Stomach (tissue), 9 donors: ENCODE measurements around the gene MYOC. TPM values are rescaled to one million over a fixed set of nuclear protein-coding genes. Genes with fewer than 3 reads are reported as not detected.
"Not testable (repeated sequence)": the region's sequence is repeated elsewhere in the genome, so short reads cannot be mapped to it uniquely, and the experiment has no call there.

Experiments
- DNase-seq, 2 donors: peaks; one replicate each; pipeline versions ENCODE4 v3.0.0 to v3.0.0-alpha.2; 2013 to 2019
- H3K27ac ChIP-seq, 5 donors: fragments of 200-600 bp in 4 of 5; sonication (generic) in 4 of 5; one replicate each; pipeline ENCODE4 v1.5.1; 2013 to 2019; ENCODE audit warnings: mild to moderate bottlenecking in 1 of 5, moderate library complexity in 1 of 5
- H3K27me3 ChIP-seq, 3 donors: fragments of 200-600 bp; sonication (generic); one replicate each; pipeline ENCODE4 v1.5.1; 2017 to 2019; ENCODE audit warnings: mixed run types in 1 of 3
- H3K36me3 ChIP-seq, 4 donors: fragments of 200-600 bp; sonication (generic); 1 replicate in 3 of 4; 2 replicates in 1 of 4; pipeline ENCODE4 v1.5.1; 2016 to 2019
- H3K4me1 ChIP-seq, 4 donors: fragments of 200-600 bp; sonication (generic); one replicate each; pipeline ENCODE4 v1.5.1; 2016 to 2019
- H3K4me3 ChIP-seq, 4 donors: fragments of 200-600 bp; sonication (generic) in 3 of 4; one replicate each; pipeline ENCODE4 v1.5.1; 2016 to 2019; ENCODE audit warnings: mild to moderate bottlenecking in 1 of 4
- H3K9me3 ChIP-seq, 4 donors: fragments of 200-600 bp; sonication (generic); one replicate each; pipeline ENCODE4 v1.5.1; 2016 to 2019
- CTCF ChIP-seq, 7 experiments: fragments of 450-650 bp in 4 of 7; fragments of 200-600 bp in 3 of 7; sonication (generic) in 3 of 7; IDR thresholded peaks; one replicate each; pipeline ENCODE4 v1.5.1; 2016 to 2019; ENCODE audit warnings: antibody characterized with exemption in 7 of 7, control low read depth in 2 of 7, mild to moderate bottlenecking in 1 of 7
- EP300 ChIP-seq: sonication (generic); formaldehyde crosslinking; IDR thresholded peaks from one replicate; pipeline ENCODE4 v1.6.1; 2017; ENCODE audit warnings: antibody characterized with exemption
- POLR2A ChIP-seq, 4 donors: fragments of 450-650 bp; IDR thresholded peaks; one replicate each; pipeline ENCODE4 v1.6.1; 2016; ENCODE audit warnings: antibody characterized with exemption in 4 of 4, control low read depth in 2 of 4, mild to moderate bottlenecking in 1 of 4, moderate library complexity in 1 of 4
- POLR2AphosphoS5 ChIP-seq, 3 donors: sonication (generic); formaldehyde crosslinking; IDR thresholded peaks; one replicate each; pipeline ENCODE4 v1.6.1; 2016; ENCODE audit warnings: antibody characterized with exemption in 3 of 3
- WGBS, 5 donors: extraction: QIAGEN DNeasy Blood & Tissue Kit in 3 of 5; methylation state at CpG; one replicate each; pipeline versions ENCODE4 v1.1.5 to v1.1.7; 2013 to 2018; 5-methylcytosine and 5-hydroxymethylcytosine counted together
- intact Hi-C: fragments of 100-400 bp; cut with DNase I; formaldehyde crosslinking; loops from one replicate; pipeline ENCODE4 v1.15.1; 2023; ENCODE audit warnings: low total_unique reads
- polyA plus RNA-seq, 3 donors: library from polyadenylated mRNA; stranded (reverse); fragments of 200-250 nt; gene quantifications; one replicate each; pipeline ENCODE4 v1.2.3, GENCODE V29; 2013
- total RNA-seq, 5 donors: library from RNA; depleted of rRNA; stranded (reverse); fragments of >200 nt; gene quantifications; one replicate each; pipeline versions ENCODE4 v1.1.0 to v1.2.3, GENCODE V29; 2014 to 2016
- donor health status: healthy with polysubstance abuse.
- donor health status: Bipolar disorder and iron deficiency.
- donor health status: healthy.

MYOC gene
- total and polyA plus RNA-seq, 8 donors: 0.25 to 83.9 (median 2.9) TPM; not detected in 1

DNA sequence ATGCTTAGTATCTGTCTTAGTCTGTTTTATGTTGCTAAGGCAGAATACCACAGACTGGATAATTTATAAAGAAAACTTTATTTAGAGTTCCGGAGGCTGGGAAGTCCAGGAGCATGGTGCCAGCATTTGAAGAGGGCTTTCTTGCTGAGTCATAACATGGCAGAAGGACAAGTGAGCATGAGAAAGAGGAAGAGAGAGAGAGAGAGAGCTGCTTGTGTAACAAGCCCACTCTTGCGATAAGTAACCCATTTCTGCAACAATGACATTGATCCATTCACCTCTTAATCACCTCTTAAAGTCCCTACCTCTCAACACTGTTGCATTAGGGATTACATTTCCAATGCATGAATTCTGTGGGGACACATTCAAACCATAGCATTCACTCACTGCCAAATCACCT is 42.1 kb downstream of the MYOC start:
- no peaks in the 10 kb centered on the region for H3K36me3 ChIP-seq
- no peak for DNase-seq
- intact Hi-C loops: no loop called here
- H3K4me3 ChIP-seq: no peak overlapping the region
- TF ChIP-seq CTCF (IDR thresholded peaks at IDR 0.05): no peak
- no peak for TF ChIP-seq POLR2AphosphoS5 (IDR thresholded peaks at IDR 0.05)
- no peak for TF ChIP-seq EP300
- no peak for TF ChIP-seq POLR2A (IDR thresholded peaks at IDR 0.05)
- WGBS, 5 donors: 55 to 99% (median 85%) methylated on average over 2 of the region's 2 CpGs
- no peak overlapping the region for H3K27ac ChIP-seq
- H3K9me3 ChIP-seq: no peaks in the 10 kb centered on the region
- H3K27me3 ChIP-seq: no peaks in the 10 kb centered on the region
- no peaks in the 10 kb centered on the region for H3K4me1 ChIP-seq

DNA sequence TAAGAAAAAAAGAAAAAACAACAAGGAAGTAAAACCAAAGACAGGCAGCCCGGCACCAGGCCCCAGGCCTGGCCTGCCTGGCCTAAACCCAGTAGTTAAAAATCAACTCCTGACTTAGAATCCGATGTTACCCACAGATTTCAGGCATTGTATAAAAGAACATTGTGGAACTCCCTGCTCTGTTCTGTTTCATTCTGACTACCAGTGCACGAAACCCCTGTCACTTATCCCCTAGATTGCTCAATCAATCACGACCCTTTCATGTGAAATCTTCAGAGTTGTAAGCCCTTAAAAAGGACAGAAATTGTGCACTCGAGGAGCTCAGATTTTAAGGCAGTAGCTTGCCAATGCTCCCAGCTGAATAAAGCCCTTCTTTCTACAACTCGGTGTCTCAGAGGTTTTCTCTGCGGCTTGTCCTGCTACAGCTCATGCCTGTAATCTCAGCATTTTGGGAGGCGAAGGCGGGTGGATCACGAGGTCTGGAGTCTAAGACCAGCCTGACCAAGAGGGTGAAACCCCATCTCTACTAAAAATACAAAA is 46.0 kb downstream of the MYOC start:
- Histone ChIP-seq H3K9me3 (no peaks in the 10 kb centered on the region), H3K27me3 (no peaks in the 10 kb centered on the region), H3K4me1 (no peaks in the 10 kb centered on the region), H3K4me3 (no peak overlapping the region), H3K36me3 (no peaks in the 10 kb centered on the region), H3K27ac (no peak overlapping the region)
- intact Hi-C loops: no loop called here
- no peak for DNase-seq
- 68 to 79% (median 73%) methylated on average over 10 of the region's 10 CpGs for WGBS, 5 donors
- no peak for TF ChIP-seq EP300

GRCh38 chr1:171603042-171603441 is 49.4 kb downstream of the MYOC start:
- H3K36me3 ChIP-seq, intact Hi-C loops, H3K4me1 ChIP-seq, H3K9me3 ChIP-seq, DNase-seq, H3K27me3 ChIP-seq, H3K4me3 ChIP-seq, H3K27ac ChIP-seq: not testable (repeated sequence)
- WGBS, 5 donors: 84 to 93% (median 86%) methylated on average over 6 of the region's 6 CpGs

DNA sequence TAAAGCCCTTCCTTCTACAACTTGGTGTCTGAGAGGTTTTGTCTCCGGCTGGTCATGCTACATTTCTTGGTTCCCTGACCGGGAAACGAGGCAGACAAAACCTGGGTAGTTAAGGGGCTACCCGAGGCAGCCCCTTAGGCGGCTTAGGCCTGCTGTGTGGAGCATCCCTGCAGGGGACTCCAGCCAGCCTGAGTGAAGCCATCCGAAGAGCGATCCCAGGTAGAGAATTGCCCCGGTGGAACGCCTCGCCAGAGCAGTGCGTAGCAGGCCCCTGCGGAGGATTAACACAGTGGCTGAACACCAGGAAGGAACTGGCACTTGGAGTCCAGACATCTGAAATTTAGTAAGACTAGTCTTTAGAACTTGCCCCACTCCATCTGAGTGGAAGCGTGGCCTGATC is 51.6 kb downstream of the MYOC start:
- Histone ChIP-seq H3K9me3 (no peaks in the 10 kb centered on the region), H3K4me1 (peaks cover 0 to 5% (median 0%) of the 10 kb centered on the region in 4 donors), H3K27me3 (no peaks in the 10 kb centered on the region), H3K27ac (no peak overlapping the region), H3K36me3 (peaks cover 0 to 4% (median 0%) of the 10 kb centered on the region in 4 donors), H3K4me3 (no peak overlapping the region)
- no peak for TF ChIP-seq POLR2A (IDR thresholded peaks at IDR 0.05)
- no peak for TF ChIP-seq EP300
- TF ChIP-seq CTCF (IDR thresholded peaks at IDR 0.05): no peak
- no peak for TF ChIP-seq POLR2AphosphoS5 (IDR thresholded peaks at IDR 0.05)
- DNase-seq: no peak
- intact Hi-C loops: no loop called here
- 91 to 98% (median 96%) methylated on average over 13 of the region's 13 CpGs for WGBS, 5 donors

- H3K36me3 ChIP-seq, H3K27me3 ChIP-seq, DNase-seq, H3K27ac ChIP-seq, H3K4me3 ChIP-seq, H3K4me1 ChIP-seq, H3K9me3 ChIP-seq, intact Hi-C loops: not testable (repeated sequence)
- 65 to 84% (median 79%) methylated on average over 2 of the region's 2 CpGs for WGBS, 5 donors
Observed at GRCh38 chr1:171600310-171600709, 52.2 kb downstream of the MYOC start.

DNA sequence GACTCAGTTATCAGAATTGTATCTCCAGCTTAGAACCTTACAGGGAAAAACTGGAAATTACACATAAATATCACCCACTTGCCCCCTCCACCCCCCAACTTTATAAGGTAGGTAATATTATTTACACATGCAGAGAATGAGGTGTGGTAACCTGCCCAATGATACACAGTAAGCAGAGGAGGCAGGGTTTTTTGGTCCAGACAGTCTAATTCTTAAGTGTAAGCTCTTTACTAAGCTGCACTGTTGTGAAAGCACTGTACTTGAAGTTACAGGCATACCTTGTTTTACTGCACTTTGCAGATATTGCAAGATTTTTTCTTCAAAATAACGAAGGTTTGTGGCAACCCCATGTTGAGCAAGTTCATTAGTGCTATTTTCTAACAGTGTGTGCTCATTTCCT is 55.3 kb downstream of the MYOC start:
- H3K27ac ChIP-seq: no peak overlapping the region
- DNase-seq: no peak
- no peaks in the 10 kb centered on the region for H3K27me3 ChIP-seq
- TF ChIP-seq POLR2A (IDR thresholded peaks at IDR 0.05) (no peak), EP300 (no peak), CTCF (IDR thresholded peaks at IDR 0.05) (no peak), POLR2AphosphoS5 (IDR thresholded peaks at IDR 0.05) (no peak)
- peaks cover 0 to 5% (median 0%) of the 10 kb centered on the region in 4 donors for H3K4me1 ChIP-seq
- 64 to 90% (median 78%) methylated on average over 1 of the region's 1 CpG for WGBS, 5 donors
- no peak overlapping the region for H3K4me3 ChIP-seq
- no peaks in the 10 kb centered on the region for H3K9me3 ChIP-seq
- H3K36me3 ChIP-seq: peaks cover 8 to 30% (median 27%) of the 10 kb centered on the region in 4 donors
- intact Hi-C loops: no loop called here
